SK-N-SH treated with all-trans-retinoic acid at 6 μM for 48 hours (cell line): ENCODE results near the gene SLC22A23.

Experiments
- ATAC-seq: fragments of 200-7000 bp; cut with Tn5 transposase; 3 replicates; pipeline ENCODE4 v1.9.1; 2020; ENCODE audit warnings: mild to moderate bottlenecking, moderate library complexity
- BACH2 ChIP-seq: fragments of 250-450 bp; sonication (Bioruptor Pico); IDR thresholded peaks from 2 replicates; pipeline ENCODE4 v1.9.0; 2021; ENCODE audit warnings: mild to moderate bottlenecking, borderline replicate concordance
- CSDC2 ChIP-seq: fragments of 250-450 bp; sonication (Bioruptor Pico); IDR thresholded peaks from 2 replicates; pipeline ENCODE4 v1.5.0; 2020; ENCODE audit warnings: mild to moderate bottlenecking, moderate library complexity
- GLIS3 ChIP-seq: fragments of 250-450 bp; sonication (Bioruptor Pico); IDR thresholded peaks from 2 replicates; pipeline ENCODE4 v1.5.0; 2020; ENCODE audit warnings: mild to moderate bottlenecking, moderate library complexity
- ISL1 ChIP-seq: fragments of 250-450 bp; sonication (Bioruptor Pico); IDR thresholded peaks from 2 replicates; pipeline ENCODE4 v2.1.2; 2022; ENCODE audit warnings: mild to moderate bottlenecking, moderate library complexity
- PPARA ChIP-seq: fragments of 250-450 bp; sonication (Bioruptor Pico); IDR thresholded peaks from 2 replicates; pipeline ENCODE4 v1.5.0; 2020; ENCODE audit warnings: mild to moderate bottlenecking, borderline replicate concordance
- SNAI2 ChIP-seq: fragments of 250-450 bp; sonication (Bioruptor Pico); IDR thresholded peaks from 2 replicates; pipeline ENCODE4 v1.5.0; 2020; ENCODE audit warnings: mild to moderate bottlenecking, moderate library complexity
- TCF4 ChIP-seq: fragments of 250-450 bp; sonication (Bioruptor Pico); IDR thresholded peaks from 2 replicates; pipeline ENCODE4 v1.8.0; 2021; ENCODE audit warnings: mild to moderate bottlenecking, moderate library complexity, borderline replicate concordance
- TOX ChIP-seq: fragments of 250-450 bp; sonication (Bioruptor Pico); IDR thresholded peaks from 2 replicates; pipeline ENCODE4 v1.8.0; 2021; ENCODE audit warnings: mild to moderate bottlenecking, moderate library complexity, borderline replicate concordance
- ZC3H10 ChIP-seq: fragments of 250-450 bp; sonication (Bioruptor Pico); IDR thresholded peaks from 2 replicates; pipeline ENCODE4 v1.5.1; 2021; ENCODE audit warnings: mild to moderate bottlenecking, moderate library complexity
- ZFP3 ChIP-seq: fragments of 250-450 bp; sonication (Bioruptor Pico); IDR thresholded peaks from 2 replicates; pipeline ENCODE4 v1.5.0; 2020; ENCODE audit warnings: mild to moderate bottlenecking, moderate library complexity
- ZFP30 ChIP-seq: fragments of 450-650 bp; formaldehyde crosslinking; IDR thresholded peaks from 2 replicates; pipeline ENCODE4 v1.5.0; 2022; ENCODE audit warnings: mild to moderate bottlenecking, moderate library complexity
- ZNF70 ChIP-seq: fragments of 450-650 bp; formaldehyde crosslinking; IDR thresholded peaks from 2 replicates; pipeline ENCODE4 v1.5.0; 2020; ENCODE audit warnings: mild to moderate bottlenecking, moderate library complexity
- ZNF8 ChIP-seq: fragments of 450-650 bp; formaldehyde crosslinking; IDR thresholded peaks from 2 replicates; pipeline ENCODE4 v1.5.0; 2020; ENCODE audit warnings: mild to moderate bottlenecking, moderate library complexity
- TF ChIP-seq, protein P1 (sequence below): fragments of 250-450 bp; sonication (Bioruptor Pico); IDR thresholded peaks from 2 replicates; pipeline ENCODE4 v1.5.0; 2020; ENCODE audit warnings: mild to moderate bottlenecking, moderate library complexity
- TF ChIP-seq, protein P2 (sequence below): fragments of 250-450 bp; sonication (Bioruptor Pico); IDR thresholded peaks from 2 replicates; pipeline ENCODE4 v1.5.1; 2020; ENCODE audit warnings: low read depth, mild to moderate bottlenecking, moderate library complexity
- TF ChIP-seq, protein P3 (sequence below): fragments of 250-450 bp; sonication (Bioruptor Pico); IDR thresholded peaks from 2 replicates; pipeline ENCODE4 v1.8.0; 2020; ENCODE audit warnings: mild to moderate bottlenecking, moderate library complexity, borderline replicate concordance
- TF ChIP-seq, protein P4 (sequence below): fragments of 250-450 bp; sonication (Bioruptor Pico); IDR thresholded peaks from 2 replicates; pipeline ENCODE4 v1.5.1; 2021; ENCODE audit warnings: mild to moderate bottlenecking, moderate library complexity

SLC22A23 gene

DNA sequence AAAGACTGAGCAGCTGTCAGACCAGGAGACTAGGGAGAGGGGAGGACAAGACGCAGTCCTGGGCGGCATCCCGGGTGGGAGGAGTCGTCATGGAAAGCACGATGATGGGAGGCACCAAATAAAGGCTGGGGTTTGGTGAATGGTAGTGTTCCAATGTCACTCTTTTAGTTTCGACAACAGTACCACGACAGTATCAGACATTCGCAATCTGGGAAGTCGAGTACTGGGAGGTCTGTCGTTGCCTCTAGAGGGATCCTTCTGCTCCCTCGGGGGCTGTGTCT, 166.0 kb downstream of the SLC22A23 start:
- no peak for ATAC-seq
- no peak for TF ChIP-seq CSDC2 (CRISPR knock-in tag)
- no peak for TF ChIP-seq ISL1 (CRISPR knock-in tag)

DNA sequence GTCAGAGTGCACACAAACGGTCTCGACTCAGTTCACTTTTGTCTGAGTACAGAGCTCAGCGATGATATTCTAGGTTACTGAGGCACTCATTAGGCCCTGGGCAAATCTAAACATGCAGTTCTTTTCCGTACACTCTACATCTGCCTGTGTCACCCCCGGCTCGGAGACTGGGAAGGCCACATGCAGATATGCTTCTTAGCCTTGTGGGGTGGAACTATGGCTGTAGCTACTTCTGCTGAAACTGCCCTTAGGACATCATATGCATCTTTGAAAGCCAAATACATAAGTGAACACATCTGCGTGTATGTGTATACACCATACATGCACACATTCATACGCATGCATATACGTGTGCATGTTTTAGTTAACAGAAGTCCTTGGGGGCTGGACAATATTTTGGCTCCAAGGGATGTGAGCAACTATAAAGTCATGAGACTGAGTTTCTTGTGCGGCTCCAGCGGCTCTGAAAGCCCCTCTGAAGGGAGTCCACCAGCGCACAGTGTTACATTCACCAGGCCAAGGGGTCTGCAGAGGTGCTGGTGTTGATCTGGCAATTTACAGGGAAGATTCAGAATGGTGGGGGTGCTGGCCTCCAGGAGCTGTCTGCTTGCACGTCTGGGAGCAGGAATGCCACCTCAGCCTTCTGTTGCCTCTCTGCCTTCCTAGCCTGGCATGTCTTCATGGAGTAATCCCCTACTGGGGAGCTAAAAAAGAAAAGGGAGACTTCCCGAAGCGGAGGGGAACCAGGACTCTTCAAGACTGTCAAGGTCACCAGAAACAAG, 166.5 kb downstream of the SLC22A23 start:
- TF ChIP-seq TOX (no peak), ISL1 (CRISPR knock-in tag) (no peak), ZFP30 (CRISPR knock-in tag) (no peak), SNAI2 (CRISPR knock-in tag) (no peak), GLIS3 (CRISPR knock-in tag) (no peak)
- TF ChIP-seq, protein P1, sequence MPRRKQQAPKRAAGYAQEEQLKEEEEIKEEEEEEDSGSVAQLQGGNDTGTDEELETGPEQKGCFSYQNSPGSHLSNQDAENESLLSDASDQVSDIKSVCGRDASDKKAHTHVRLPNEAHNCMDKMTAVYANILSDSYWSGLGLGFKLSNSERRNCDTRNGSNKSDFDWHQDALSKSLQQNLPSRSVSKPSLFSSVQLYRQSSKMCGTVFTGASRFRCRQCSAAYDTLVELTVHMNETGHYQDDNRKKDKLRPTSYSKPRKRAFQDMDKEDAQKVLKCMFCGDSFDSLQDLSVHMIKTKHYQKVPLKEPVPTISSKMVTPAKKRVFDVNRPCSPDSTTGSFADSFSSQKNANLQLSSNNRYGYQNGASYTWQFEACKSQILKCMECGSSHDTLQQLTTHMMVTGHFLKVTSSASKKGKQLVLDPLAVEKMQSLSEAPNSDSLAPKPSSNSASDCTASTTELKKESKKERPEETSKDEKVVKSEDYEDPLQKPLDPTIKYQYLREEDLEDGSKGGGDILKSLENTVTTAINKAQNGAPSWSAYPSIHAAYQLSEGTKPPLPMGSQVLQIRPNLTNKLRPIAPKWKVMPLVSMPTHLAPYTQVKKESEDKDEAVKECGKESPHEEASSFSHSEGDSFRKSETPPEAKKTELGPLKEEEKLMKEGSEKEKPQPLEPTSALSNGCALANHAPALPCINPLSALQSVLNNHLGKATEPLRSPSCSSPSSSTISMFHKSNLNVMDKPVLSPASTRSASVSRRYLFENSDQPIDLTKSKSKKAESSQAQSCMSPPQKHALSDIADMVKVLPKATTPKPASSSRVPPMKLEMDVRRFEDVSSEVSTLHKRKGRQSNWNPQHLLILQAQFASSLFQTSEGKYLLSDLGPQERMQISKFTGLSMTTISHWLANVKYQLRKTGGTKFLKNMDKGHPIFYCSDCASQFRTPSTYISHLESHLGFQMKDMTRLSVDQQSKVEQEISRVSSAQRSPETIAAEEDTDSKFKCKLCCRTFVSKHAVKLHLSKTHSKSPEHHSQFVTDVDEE (CRISPR knock-in tag): no peak
- TF ChIP-seq, protein P2, sequence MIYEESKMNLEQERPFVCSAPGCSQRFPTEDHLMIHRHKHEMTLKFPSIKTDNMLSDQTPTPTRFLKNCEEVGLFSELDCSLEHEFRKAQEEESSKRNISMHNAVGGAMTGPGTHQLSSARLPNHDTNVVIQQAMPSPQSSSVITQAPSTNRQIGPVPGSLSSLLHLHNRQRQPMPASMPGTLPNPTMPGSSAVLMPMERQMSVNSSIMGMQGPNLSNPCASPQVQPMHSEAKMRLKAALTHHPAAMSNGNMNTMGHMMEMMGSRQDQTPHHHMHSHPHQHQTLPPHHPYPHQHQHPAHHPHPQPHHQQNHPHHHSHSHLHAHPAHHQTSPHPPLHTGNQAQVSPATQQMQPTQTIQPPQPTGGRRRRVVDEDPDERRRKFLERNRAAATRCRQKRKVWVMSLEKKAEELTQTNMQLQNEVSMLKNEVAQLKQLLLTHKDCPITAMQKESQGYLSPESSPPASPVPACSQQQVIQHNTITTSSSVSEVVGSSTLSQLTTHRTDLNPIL: no peak
- TF ChIP-seq, all 23 proteins: peak for 0
- ATAC-seq: no peak

DNA sequence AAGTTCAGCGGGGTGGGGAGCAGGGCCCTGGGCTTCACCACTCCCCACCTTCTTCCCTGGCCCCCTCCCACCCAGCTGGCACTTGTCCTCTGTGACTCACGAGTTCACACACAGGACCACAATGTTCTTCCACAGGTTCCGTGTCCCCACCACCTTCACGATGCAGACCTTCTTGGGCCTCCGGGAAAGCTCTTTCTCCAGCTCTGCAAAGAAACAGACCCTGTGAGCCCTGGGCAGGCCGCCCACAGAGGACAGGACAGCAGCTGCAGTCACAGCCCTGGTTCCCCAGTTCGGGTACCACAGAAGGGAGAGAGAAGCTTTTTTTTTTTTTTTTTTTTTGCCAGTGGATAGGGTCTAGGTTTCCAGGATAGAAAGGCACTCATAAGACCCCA, 167.2 kb downstream of the SLC22A23 start:
- TF ChIP-seq ZFP3 (CRISPR knock-in tag) (no peak), CSDC2 (CRISPR knock-in tag) (no peak), BACH2 (CRISPR knock-in tag) (no peak)
- no peak for ATAC-seq

DNA sequence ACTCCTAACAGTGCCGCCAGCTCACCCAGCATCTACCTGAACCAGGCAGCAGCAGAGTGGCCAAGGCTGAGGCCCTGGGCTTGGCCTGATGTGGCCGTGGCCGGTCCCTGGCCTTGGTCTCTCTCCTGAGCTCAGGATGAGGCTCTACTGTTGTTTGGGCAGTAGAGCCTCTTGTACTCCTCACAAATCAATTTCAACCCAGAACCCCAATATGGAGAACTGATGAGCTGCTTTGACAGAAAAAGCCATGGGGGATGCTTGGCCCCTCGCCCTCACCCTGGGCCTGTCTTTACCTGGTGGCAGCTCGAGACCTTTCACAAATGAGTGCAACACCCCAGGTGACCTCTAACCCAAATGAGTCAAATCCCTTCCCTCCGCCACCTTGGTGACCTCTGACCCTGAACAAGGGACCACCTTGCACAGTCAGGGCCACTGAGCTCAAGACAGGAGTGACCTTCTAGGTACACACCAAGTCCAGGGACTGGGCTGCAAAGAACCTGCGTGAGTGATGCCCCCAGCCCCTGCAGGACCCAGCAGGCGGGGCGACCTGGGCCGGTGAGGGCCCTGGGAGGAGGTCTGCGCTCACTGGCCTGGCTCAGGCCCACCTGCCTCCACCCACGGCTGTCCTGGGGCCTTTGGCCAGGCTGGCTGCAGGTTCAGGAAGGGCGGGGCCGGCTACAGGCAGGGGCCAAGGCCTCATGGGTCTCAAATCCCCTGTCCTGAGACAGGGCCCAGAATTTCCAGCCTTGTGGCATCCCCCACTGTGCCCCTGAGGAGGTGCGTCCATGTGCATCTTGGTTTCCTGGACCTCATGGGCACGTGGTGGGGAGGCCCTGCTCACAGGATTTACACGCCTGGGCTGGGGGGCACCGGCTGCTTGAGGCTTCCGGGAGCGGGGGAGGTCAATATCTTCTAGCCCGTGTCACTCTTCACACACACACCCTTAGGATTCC, 167.9 kb downstream of the SLC22A23 start:
- TF ChIP-seq CSDC2 (CRISPR knock-in tag) (no peak), TCF4 (CRISPR knock-in tag) (no peak), BACH2 (CRISPR knock-in tag) (no peak), ZNF70 (CRISPR knock-in tag) (no peak), ZFP30 (CRISPR knock-in tag) (no peak), PPARA (no peak), GLIS3 (CRISPR knock-in tag) (no peak), ZNF8 (no peak), ZC3H10 (no peak), SNAI2 (CRISPR knock-in tag) (no peak)
- TF ChIP-seq, protein P3, sequence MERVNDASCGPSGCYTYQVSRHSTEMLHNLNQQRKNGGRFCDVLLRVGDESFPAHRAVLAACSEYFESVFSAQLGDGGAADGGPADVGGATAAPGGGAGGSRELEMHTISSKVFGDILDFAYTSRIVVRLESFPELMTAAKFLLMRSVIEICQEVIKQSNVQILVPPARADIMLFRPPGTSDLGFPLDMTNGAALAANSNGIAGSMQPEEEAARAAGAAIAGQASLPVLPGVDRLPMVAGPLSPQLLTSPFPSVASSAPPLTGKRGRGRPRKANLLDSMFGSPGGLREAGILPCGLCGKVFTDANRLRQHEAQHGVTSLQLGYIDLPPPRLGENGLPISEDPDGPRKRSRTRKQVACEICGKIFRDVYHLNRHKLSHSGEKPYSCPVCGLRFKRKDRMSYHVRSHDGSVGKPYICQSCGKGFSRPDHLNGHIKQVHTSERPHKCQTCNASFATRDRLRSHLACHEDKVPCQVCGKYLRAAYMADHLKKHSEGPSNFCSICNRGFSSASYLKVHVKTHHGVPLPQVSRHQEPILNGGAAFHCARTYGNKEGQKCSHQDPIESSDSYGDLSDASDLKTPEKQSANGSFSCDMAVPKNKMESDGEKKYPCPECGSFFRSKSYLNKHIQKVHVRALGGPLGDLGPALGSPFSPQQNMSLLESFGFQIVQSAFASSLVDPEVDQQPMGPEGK (CRISPR knock-in tag): no peak
- TF ChIP-seq, protein P1 (CRISPR knock-in tag): no peak
- TF ChIP-seq, protein P2: no peak
- TF ChIP-seq, protein P4, sequence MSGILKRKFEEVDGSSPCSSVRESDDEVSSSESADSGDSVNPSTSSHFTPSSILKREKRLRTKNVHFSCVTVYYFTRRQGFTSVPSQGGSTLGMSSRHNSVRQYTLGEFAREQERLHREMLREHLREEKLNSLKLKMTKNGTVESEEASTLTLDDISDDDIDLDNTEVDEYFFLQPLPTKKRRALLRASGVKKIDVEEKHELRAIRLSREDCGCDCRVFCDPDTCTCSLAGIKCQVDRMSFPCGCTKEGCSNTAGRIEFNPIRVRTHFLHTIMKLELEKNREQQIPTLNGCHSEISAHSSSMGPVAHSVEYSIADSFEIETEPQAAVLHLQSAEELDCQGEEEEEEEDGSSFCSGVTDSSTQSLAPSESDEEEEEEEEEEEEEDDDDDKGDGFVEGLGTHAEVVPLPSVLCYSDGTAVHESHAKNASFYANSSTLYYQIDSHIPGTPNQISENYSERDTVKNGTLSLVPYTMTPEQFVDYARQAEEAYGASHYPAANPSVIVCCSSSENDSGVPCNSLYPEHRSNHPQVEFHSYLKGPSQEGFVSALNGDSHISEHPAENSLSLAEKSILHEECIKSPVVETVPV (CRISPR knock-in tag): no peak
- TF ChIP-seq, all 23 proteins: peak for 0
- no peak for ATAC-seq
